Umbilical cord (tissue), 2 donors: Measurements from ENCODE around the gene ANKUB1. TPM values are rescaled to one million over a fixed set of nuclear protein-coding genes. Genes with fewer than 3 reads are reported as not detected.
A peak's percentile ranks its signal among the peaks of the same experiment; 100 is the strongest.

Experiments
- DNase-seq: peaks from one replicate; pipeline ENCODE4 v3.0.0-alpha.2; 2015; ENCODE audit warnings: low spot score
- total RNA-seq: library from RNA; depleted of rRNA; stranded (reverse); fragments of >200 nt; gene quantifications from one replicate; pipeline ENCODE4 v1.2.3, GENCODE V29; 2014; ENCODE audit warnings: low replicate concordance; ENCODE audit not compliant: insufficient read depth

Gene ANKUB1
- total RNA-seq, 1 donor from 2014 or later = 40.9 TPM

GRCh38 chr3:149809699-149810098 is 17.3 kb upstream of the ANKUB1 start:
- no peak for DNase-seq

- peak; percentile 82 for DNase-seq
These were observed 16.0 kb upstream of the ANKUB1 start for GRCh38 chr3:149808209-149808829.

GRCh38 chr3:149806171-149806778 is 13.9 kb upstream of the ANKUB1 start:
- DNase-seq = no peak

GRCh38 chr3:149801639-149802038 is 9.3 kb upstream of the ANKUB1 start:
- no peak for DNase-seq

- DNase-seq = no peak
These were observed 8.8 kb upstream of the ANKUB1 start for GRCh38 chr3:149801195-149801594.

- no peak for DNase-seq
These were observed 8.3 kb upstream of the ANKUB1 start for GRCh38 chr3:149800693-149801092.

- no peak for DNase-seq
These were observed 3.7 kb upstream of the ANKUB1 start for GRCh38 chr3:149796026-149796425.

GRCh38 chr3:149790698-149791097 is 1.7 kb downstream of the ANKUB1 start:
- no peak for DNase-seq

- no peak for DNase-seq
These were observed 2.1 kb downstream of the ANKUB1 start for GRCh38 chr3:149790268-149790667.

GRCh38 chr3:149784064-149784704 is 8.2 kb downstream of the ANKUB1 start:
- no peak for DNase-seq

- DNase-seq = peak; percentile 29
These were observed 8.8 kb downstream of the ANKUB1 start for GRCh38 chr3:149783576-149783975.

- no peak for DNase-seq
These were observed 10.6 kb downstream of the ANKUB1 start for GRCh38 chr3:149781741-149782140.

GRCh38 chr3:149781211-149781610 is 11.1 kb downstream of the ANKUB1 start:
- DNase-seq = no peak

GRCh38 chr3:149777414-149778214 is 14.7 kb downstream of the ANKUB1 start:
- DNase-seq = no peak

- DNase-seq = no peak
These were observed 16.2 kb downstream of the ANKUB1 start for GRCh38 chr3:149776170-149776569.

- DNase-seq = no peak
These were observed 19.5 kb downstream of the ANKUB1 start for GRCh38 chr3:149772861-149773260.

- peak; percentile 32 for DNase-seq
These were observed 20.6 kb downstream of the ANKUB1 start for GRCh38 chr3:149771652-149772271.

GRCh38 chr3:149770246-149770645 is 22.1 kb downstream of the ANKUB1 start:
- no peak for DNase-seq

GRCh38 chr3:149768704-149769103 is 23.6 kb downstream of the ANKUB1 start:
- no peak for DNase-seq

- DNase-seq = no peak
These were observed 24.6 kb downstream of the ANKUB1 start for GRCh38 chr3:149767720-149768119.

GRCh38 chr3:149765762-149766334 is 26.5 kb downstream of the ANKUB1 start:
- DNase-seq = peak; percentile 42
